ENCODE data around the gene TBL1XR1. TPM values are rescaled to one million over a fixed set of nuclear protein-coding genes. Genes with fewer than 3 reads are reported as not detected.

Gene TBL1XR1
- total RNA-seq, 1 experiment from 2014 or later: 175 TPM

GRCh38 chr3:177228601-177229190 lies 31.4 kb upstream of the TBL1XR1 start:
- H4K20me1 ChIP-seq (ENCODE audit: control insufficient read depth, insufficient read depth, insufficient read length): no peaks in the 10 kb centered on the region
- H2AFZ ChIP-seq (ENCODE audit: low read length): no peak overlapping the region
- H3K27ac ChIP-seq (ENCODE audit: insufficient read length, low read depth, low read length): no peak overlapping the region
- no peak overlapping the region for H2BK15ac ChIP-seq (ENCODE audit: low read depth, low read length)
- Mint-ChIP-seq H3K4me3 (no peak overlapping the region), H3K27me3 (ENCODE audit: low read depth) (no peaks in the 10 kb centered on the region), H3K27ac (no peak overlapping the region), H3K9me3 (peaks cover 15 to 22% of the 10 kb centered on the region in 2 experiments), H3K4me1 (peaks cover 0 to 3% of the 10 kb centered on the region in 2 experiments; a peak in 1 of 4 replicates), H3K36me3 (ENCODE audit: insufficient read depth in 1 of 3, low read depth in 3 of 3) (peaks cover 12 to 25% (median 13%) of the 10 kb centered on the region in 3 experiments)
- no peaks in the 10 kb centered on the region for H3K27me3 ChIP-seq (ENCODE audit: insufficient read depth, low read length)
- H3K23me2 ChIP-seq (ENCODE audit: insufficient read length, low read depth, low read length, poor library complexity, severe bottlenecking): no peaks in the 10 kb centered on the region
- no peak overlapping the region for H3K14ac ChIP-seq (ENCODE audit: insufficient read depth, low read length)
- DNase-seq: no peak
- H4K5ac ChIP-seq (ENCODE audit: insufficient read length, low read depth, low read length): no peak overlapping the region
- H3K4me2 ChIP-seq (ENCODE audit: insufficient read depth, insufficient read length, low read length): no peak overlapping the region
- no peak overlapping the region for H2BK120ac ChIP-seq (ENCODE audit: low read depth, low read length, poor library complexity, severe bottlenecking)
- H2BK20ac ChIP-seq (ENCODE audit: low read depth, low read length, poor library complexity, severe bottlenecking): no peak overlapping the region
- H3K56ac ChIP-seq (ENCODE audit: insufficient read length, low read depth, low read length): no peak overlapping the region
- H3T11ph ChIP-seq (ENCODE audit: low read length): no peak overlapping the region
- no peak for TF ChIP-seq CTCF (conservative IDR thresholded peaks at IDR 0.05)
- H3K18ac ChIP-seq (ENCODE audit: insufficient read length, low read depth, low read length): no peak overlapping the region
- no peaks in the 10 kb centered on the region for H3K4me1 ChIP-seq (ENCODE audit: insufficient read depth, low read length)
- no peak overlapping the region for H3K23ac ChIP-seq (ENCODE audit: insufficient read length, low read depth, low read length)
- no peak overlapping the region for H3K9ac ChIP-seq (ENCODE audit: extremely low read depth, insufficient read length, low read length)
- H2AK5ac ChIP-seq (ENCODE audit: insufficient read length, low read length): no peak overlapping the region
- H3K79me2 ChIP-seq (ENCODE audit: insufficient read depth, low read length): no peaks in the 10 kb centered on the region
- no peak overlapping the region for H4K8ac ChIP-seq (replicated peaks; ENCODE audit: insufficient read length, low read depth, low read length)
- no CpG with 5 or more reads among the region's 25 CpGs for WGBS (ENCODE audit: extremely low coverage, insufficient read length, low lambda C conversion rate)
- no peaks in the 10 kb centered on the region for H3K9me3 ChIP-seq (ENCODE audit: control insufficient read depth, low read depth, low read length)
- H3K4ac ChIP-seq (ENCODE audit: low read depth, low read length): no peak overlapping the region
- H2BK12ac ChIP-seq (ENCODE audit: insufficient read length, low read depth, low read length): no peak overlapping the region
- no peak overlapping the region for H2BK5ac ChIP-seq (ENCODE audit: insufficient read length, low read length)
- H3K79me1 ChIP-seq (ENCODE audit: insufficient read depth, low read depth, low read length, poor library complexity, severe bottlenecking): no peaks in the 10 kb centered on the region
- no peak overlapping the region for H4K91ac ChIP-seq (ENCODE audit: insufficient read length, low read depth, low read length)

All from H9 (cell line).